Adipose tissue (tissue), 3 donors: ENCODE measurements around the gene ATP11A. TPM values are rescaled to one million over a fixed set of nuclear protein-coding genes. Genes with fewer than 3 reads are reported as not detected.

Source experiments
- H3K27ac ChIP-seq: one replicate; pipeline ENCODE4 v1.5.1; 2013; ENCODE audit warnings: low read depth, low read length
- WGBS, 3 donors: extraction: QIAGEN DNeasy Blood & Tissue Kit; methylation state at CpG; one replicate each; pipeline ENCODE4 v1.1.7; 2013; 5-methylcytosine and 5-hydroxymethylcytosine counted together
- polyA plus RNA-seq, 3 donors: library from polyadenylated mRNA; stranded (reverse); fragments of 200-250 nt; gene quantifications; one replicate each; pipeline ENCODE4 v1.2.3, GENCODE V29; 2013
- donor health status: healthy with polysubstance abuse.
- donor health status: Bipolar disorder and iron deficiency.
- donor health status: healthy.

ATP11A gene
- polyA plus RNA-seq, 3 donors = 8.1 to 12.0 (median 9.9) TPM

GRCh38 chr13:112842931-112843391 lies 153.1 kb downstream of the ATP11A start:
- no peak overlapping the region for H3K27ac ChIP-seq
- WGBS, 3 donors = 91 to 95% (median 93%) methylated on average over 33 of the region's 33 CpGs

DNA sequence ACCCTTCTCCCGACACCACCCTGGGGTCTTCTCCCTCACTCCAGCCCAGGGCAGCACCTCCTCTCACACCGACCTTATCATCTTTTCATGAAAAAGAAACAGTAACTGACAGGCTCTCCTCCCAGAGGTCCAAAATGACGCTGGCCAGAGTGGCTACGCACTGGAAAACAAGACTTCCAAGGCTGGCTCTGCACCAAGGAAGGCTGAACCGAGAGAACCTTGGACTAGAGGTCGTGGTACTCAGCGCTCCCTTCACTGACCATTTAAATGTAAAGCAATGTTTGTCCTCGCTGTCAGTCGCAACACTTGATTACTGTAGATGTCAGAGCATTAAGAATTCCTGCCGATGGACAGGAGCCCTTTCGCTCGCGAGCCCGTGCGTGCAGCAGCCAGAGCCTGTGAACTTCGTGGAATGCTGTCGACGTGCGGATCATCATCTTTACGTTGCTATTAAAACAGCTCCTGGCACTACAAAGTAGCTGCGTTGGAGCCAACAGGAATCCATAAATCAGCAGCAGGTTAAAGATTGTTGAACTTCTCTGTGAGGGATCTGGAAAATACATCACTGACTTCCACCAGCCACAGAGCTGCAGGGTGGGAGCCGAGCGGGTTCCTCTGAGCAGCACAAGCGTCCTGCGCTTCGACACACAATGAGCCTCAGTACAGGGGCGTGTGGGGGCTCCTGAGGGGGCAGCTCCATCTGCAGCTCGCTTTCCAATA lies 153.7 kb downstream of the ATP11A start:
- WGBS, 3 donors = 79 to 84% (median 84%) methylated on average over 28 of the region's 28 CpGs
- no peak overlapping the region for H3K27ac ChIP-seq

- 90 to 99% (median 94%) methylated on average over 23 of the region's 23 CpGs for WGBS, 3 donors
- H3K27ac ChIP-seq = no peak overlapping the region
These were observed 154.6 kb downstream of the ATP11A start for GRCh38 chr13:112844411-112844810.

- WGBS, 3 donors = 97 to 99% (median 99%) methylated on average over 8 to 10 of the region's 10 CpGs
- no peak overlapping the region for H3K27ac ChIP-seq
These were observed 155.0 kb downstream of the ATP11A start for GRCh38 chr13:112844879-112845278.

GRCh38 chr13:112845511-112846144 lies 155.8 kb downstream of the ATP11A start:
- H3K27ac ChIP-seq = no peak overlapping the region
- WGBS, 3 donors = 94 to 98% (median 96%) methylated on average over 13 to 23 of the region's 23 CpGs

- WGBS, 3 donors = 95 to 97% (median 97%) methylated on average over 22 to 23 of the region's 23 CpGs
These were observed 156.7 kb downstream of the ATP11A start for GRCh38 chr13:112846411-112847115.

DNA sequence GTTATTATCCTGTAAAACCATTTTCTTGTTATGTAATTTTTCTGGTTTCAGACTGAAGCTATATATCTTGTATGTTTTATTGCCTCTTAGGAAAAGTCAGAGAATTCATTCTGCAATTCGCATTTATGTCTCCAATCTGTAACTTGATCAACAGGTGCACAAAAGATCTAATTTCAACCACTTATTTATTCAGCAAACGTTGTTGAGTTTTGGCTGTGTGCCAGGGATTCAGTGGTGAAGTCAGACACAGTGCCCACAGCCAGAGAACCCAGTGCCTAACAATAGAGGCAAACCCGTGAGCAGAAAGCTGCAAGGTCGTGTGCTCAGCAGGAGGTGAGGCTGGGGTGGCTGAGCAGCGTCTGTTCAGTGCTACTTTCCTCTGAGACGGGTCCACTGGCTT lies 159.7 kb downstream of the ATP11A start:
- no peak overlapping the region for H3K27ac ChIP-seq
- 67 to 80% (median 77%) methylated on average over 6 of the region's 6 CpGs for WGBS, 3 donors

More at GRCh38 chr13:112846411-112847115, 156.7 kb downstream of the ATP11A start:
- no peak overlapping the region for H3K27ac ChIP-seq

GRCh38 chr13:112850273-112850672 lies 160.4 kb downstream of the ATP11A start:
- H3K27ac ChIP-seq = no peak overlapping the region
- 94 to 99% (median 99%) methylated on average over 6 of the region's 6 CpGs for WGBS, 3 donors

GRCh38 chr13:112851107-112852038 lies 161.5 kb downstream of the ATP11A start:
- H3K27ac ChIP-seq = no peak overlapping the region
- WGBS, 3 donors = 93 to 96% (median 93%) methylated on average over 13 of the region's 13 CpGs

DNA sequence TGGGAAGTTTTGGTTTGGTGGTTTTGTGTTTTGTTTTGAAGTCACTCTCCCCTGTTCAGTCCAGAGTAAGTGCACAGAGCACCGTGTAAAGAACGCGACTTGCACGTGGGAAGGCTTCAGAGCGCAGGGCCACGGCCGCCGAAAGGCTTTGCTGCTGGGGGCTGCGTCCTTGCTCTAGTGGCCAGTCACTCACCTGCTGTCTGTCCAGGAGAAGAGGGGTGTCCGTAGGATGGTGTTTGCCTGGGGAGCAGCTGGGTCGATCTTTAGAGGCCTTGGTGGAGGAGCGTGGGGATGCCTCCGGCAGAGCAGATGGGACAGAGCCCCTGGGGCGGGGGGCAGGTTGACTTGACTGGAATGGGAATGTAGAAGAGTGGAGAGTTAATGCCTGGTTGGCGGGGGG lies 162.6 kb downstream of the ATP11A start:
- no peak overlapping the region for H3K27ac ChIP-seq
- WGBS, 3 donors = 92 to 96% (median 95%) methylated on average over 15 of the region's 15 CpGs

DNA sequence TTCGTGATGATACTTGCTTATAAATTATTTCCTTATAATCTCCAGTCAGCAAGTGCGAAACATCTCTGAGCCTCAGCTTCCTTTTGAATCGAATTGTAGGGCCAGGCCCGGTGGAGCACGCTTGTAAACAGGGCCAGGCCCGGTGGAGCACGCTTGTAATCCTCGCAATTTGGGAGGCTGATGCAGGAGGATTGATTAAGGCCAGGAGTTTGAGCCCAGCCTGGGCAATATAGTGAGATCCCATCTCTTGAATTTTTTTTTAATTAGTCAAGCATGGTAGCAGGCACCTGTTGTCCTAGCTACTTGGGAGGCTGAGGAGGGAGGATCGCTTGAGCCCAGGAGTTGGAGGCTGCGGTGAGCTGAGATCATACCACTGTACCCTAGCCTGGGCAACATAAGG lies 163.0 kb downstream of the ATP11A start:
- WGBS, 3 donors = 98% methylated on average over 10 of the region's 10 CpGs
- no peak overlapping the region for H3K27ac ChIP-seq

GRCh38 chr13:112854321-112854720 lies 164.5 kb downstream of the ATP11A start:
- 95 to 97% (median 95%) methylated on average over 25 of the region's 25 CpGs for WGBS, 3 donors
- no peak overlapping the region for H3K27ac ChIP-seq

- 94 to 97% (median 97%) methylated on average over 21 of the region's 21 CpGs for WGBS, 3 donors
- no peak overlapping the region for H3K27ac ChIP-seq
These were observed 166.0 kb downstream of the ATP11A start for GRCh38 chr13:112855859-112856258.

- WGBS, 3 donors = 92 to 95% (median 94%) methylated on average over 20 of the region's 20 CpGs
- no peak overlapping the region for H3K27ac ChIP-seq
These were observed 168.2 kb downstream of the ATP11A start for GRCh38 chr13:112857914-112858490.

DNA sequence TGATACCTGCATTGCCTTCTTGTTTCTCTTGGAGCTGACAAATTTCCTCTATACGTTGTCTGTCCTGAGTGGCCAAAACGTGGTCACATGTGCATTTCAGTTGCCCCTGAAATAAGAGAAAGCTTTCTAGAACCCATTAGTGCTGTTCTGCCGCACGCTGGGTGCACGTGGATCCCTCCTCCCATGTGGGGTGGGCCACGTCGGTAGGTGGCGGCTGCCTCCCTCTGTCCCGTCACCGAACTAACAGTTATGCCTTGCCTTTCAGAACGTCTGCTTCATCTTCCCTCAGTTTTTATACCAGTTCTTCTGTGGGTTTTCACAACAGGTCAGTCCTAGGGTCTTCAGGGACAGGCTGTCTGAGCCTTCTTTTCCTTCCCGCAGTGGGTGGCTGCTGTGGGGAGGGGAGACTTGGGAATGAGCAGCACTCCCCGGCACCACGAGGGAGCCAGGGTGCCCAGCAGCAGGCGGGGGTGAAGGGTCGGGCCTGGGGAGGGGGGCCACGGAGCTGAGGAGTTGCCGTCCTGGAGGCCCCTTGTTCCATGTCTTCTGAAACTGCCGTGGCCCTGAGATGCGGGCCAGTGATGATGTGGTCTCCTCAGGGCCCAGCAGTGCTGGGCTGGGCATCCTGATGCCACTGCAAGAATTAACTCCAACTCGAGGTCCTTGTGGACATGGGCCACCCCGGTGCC lies 169.4 kb downstream of the ATP11A start:
- WGBS, 3 donors = 89 to 90% (median 89%) methylated on average over 22 of the region's 22 CpGs
- no peak overlapping the region for H3K27ac ChIP-seq

GRCh38 chr13:112859817-112860190 lies 170.0 kb downstream of the ATP11A start:
- 70 to 94% (median 71%) methylated on average over 7 of the region's 7 CpGs for WGBS, 3 donors
- no peak overlapping the region for H3K27ac ChIP-seq

GRCh38 chr13:112861876-112862615 lies 172.2 kb downstream of the ATP11A start:
- WGBS, 3 donors = 89 to 92% (median 91%) methylated on average over 32 of the region's 32 CpGs
- H3K27ac ChIP-seq = no peak overlapping the region
